Activated naive CD4-positive, alpha-beta T cell (primary cell): ENCODE data around the gene GNAS-AS1.

Experiments
- DNase-seq, 4 experiments: peaks; one replicate each; lab custom pipeline; 2025; lab: John Stamatoyannopoulos, UW

GNAS-AS1 gene

GRCh38 chr20:58808271-58809046 lies 42.2 kb downstream of the GNAS-AS1 start:
- no peak for DNase-seq

- DNase-seq = no peak
Observed at GRCh38 chr20:58807801-58808200, 42.9 kb downstream of the GNAS-AS1 start.

GRCh38 chr20:58803533-58803932 lies 47.2 kb downstream of the GNAS-AS1 start:
- no peak for DNase-seq

GRCh38 chr20:58802061-58802460 lies 48.6 kb downstream of the GNAS-AS1 start:
- DNase-seq = no peak

- no peak for DNase-seq
Observed at GRCh38 chr20:58800134-58800871, 50.4 kb downstream of the GNAS-AS1 start.

GRCh38 chr20:58797371-58798338 lies 53.0 kb downstream of the GNAS-AS1 start:
- no peak for DNase-seq

GRCh38 chr20:58795923-58796245 lies 54.8 kb downstream of the GNAS-AS1 start:
- no peak for DNase-seq

- no peak for DNase-seq
Observed at GRCh38 chr20:58795181-58795922, 55.4 kb downstream of the GNAS-AS1 start.

GRCh38 chr20:58794510-58795180 lies 56.1 kb downstream of the GNAS-AS1 start:
- no peak for DNase-seq

- no peak for DNase-seq
Observed at GRCh38 chr20:58793512-58794420, 56.9 kb downstream of the GNAS-AS1 start.

- DNase-seq = no peak
Observed at GRCh38 chr20:58792426-58792825, 58.3 kb downstream of the GNAS-AS1 start.

- DNase-seq = no peak
Observed at GRCh38 chr20:58791286-58791685, 59.4 kb downstream of the GNAS-AS1 start.

- no peak for DNase-seq
Observed at GRCh38 chr20:58790454-58790853, 60.2 kb downstream of the GNAS-AS1 start.

GRCh38 chr20:58788896-58789544 lies 61.7 kb downstream of the GNAS-AS1 start:
- DNase-seq = no peak

GRCh38 chr20:58787211-58788005 lies 63.3 kb downstream of the GNAS-AS1 start:
- DNase-seq = no peak

- DNase-seq = no peak
Observed at GRCh38 chr20:58784321-58785074, 66.2 kb downstream of the GNAS-AS1 start.

GRCh38 chr20:58783511-58784011 lies 67.1 kb downstream of the GNAS-AS1 start:
- no peak for DNase-seq

GRCh38 chr20:58781138-58781537 lies 69.6 kb downstream of the GNAS-AS1 start:
- no peak for DNase-seq
